NCI-H446 (cell line): ENCODE measurements around the gene DNAAF8.
A peak's percentile ranks its signal among the peaks of the same experiment; 100 is the strongest.

Experiments used
- DNase-seq, 2 experiments: peaks; one replicate each; lab custom pipeline; 2025; lab: John Stamatoyannopoulos, UW

The DNAAF8 gene

GRCh38 chr16:4752351-4753100 lies 18.2 kb downstream of the DNAAF8 start:
- DNase-seq = no peak

DNA sequence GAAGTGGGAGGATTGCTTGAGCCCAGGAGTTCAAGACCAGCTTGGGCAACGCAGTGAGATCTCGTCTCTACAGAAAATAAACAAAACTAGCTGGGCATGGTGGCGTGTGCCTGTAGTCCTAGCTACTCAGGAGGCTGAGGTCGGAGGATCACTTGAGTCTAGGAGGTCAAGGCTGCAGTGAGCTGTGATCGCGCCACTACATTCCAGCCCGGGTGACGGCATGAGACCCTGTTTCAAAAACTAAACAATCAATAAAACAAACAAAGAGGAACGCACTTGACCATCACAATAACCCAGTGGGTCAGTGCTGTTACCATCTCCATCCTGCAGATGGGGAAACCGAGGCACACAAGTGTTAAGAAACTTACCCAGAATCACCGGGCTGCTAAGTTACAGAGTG lies 18.9 kb downstream of the DNAAF8 start:
- no peak for DNase-seq

DNA sequence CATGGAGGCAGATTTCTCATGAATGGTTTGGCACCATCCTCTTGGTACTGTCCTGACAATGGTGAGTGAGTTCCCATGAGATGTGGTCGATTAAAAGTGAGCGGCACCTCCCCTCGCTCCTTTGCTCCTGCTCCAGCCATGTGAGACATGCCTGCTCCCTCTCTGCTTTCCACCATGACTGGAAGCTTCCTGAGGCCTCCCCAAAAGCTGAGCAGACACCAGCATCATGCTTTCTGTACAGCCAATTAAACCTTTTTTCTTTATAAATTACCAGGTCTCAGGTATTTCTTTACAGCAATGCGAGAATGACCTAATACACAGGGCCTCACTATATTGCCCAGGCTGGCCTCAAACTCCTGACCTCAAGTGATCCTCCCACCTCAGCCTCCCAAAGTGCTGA lies 20.5 kb downstream of the DNAAF8 start:
- no peak for DNase-seq

DNA sequence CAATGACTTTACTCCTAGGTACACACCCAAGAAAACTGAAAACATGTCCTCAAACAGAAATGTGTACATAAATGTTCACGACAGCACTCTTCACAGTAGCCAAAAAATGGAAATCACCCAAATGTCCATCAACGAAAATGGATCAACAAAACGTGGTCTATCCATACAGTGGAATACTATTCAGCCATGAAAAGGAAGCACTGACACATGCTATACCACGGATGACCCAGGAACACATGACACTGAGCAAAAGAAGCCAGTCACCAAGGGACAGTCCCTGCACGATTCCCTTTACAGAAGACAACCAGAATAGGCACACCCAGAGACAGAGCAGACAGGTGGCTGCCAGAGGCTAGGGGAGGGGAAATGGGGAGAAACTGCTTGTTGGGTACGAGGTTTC lies 21.4 kb downstream of the DNAAF8 start:
- DNase-seq = no peak

GRCh38 chr16:4760221-4760910 lies 26.0 kb downstream of the DNAAF8 start:
- DNase-seq = no peak

DNA sequence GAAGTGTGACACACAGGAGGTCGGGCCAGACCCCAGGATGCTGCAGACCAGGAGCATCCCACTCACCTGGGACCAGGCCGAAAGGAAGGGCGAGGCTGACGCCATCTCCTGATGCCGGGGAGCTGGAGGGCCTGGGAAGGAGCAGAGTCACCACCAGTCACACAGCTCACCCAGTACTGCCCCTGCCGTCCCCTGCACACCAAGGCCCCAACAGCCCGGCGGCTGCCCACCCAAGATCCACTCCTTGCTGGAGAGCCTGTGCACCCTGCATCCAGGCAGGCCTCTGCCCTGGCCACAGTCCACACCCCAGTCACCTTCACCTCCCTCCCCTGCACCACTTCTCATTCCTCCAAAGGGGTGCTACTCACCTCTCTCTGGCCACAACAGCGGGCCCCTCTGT lies 27.9 kb downstream of the DNAAF8 start:
- DNase-seq = no peak

DNA sequence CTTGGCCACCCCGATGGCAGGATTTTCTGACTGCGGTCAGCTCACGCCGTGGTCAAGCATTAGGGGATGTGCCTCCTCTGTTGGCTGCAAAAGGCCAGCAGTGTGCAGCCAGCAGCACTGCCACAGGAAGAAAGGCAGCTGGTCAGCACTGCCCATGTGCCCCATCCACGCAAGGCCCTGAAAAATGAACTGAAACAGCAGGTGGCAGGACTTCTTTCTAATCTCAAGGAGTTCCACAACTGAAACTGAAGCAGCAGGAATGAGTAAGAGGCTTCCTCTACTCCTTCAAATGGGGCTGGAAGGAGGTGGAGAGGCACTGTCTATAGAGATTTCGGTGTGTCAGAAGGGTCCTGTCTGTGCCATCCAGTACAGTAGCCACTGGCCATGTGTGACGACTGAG lies 29.5 kb downstream of the DNAAF8 start:
- DNase-seq = no peak

- DNase-seq = no peak
These were observed 31.5 kb downstream of the DNAAF8 start for GRCh38 chr16:4765511-4766474.

GRCh38 chr16:4766875-4767628 lies 32.7 kb downstream of the DNAAF8 start, which contains the start of gene ZNF500:
ZNF500 (minus strand) TSS chr16:4767162; CDS start chr16:4765978, 1,184 bp downstream.
- peak; percentile 82 to 96 for DNase-seq

DNA sequence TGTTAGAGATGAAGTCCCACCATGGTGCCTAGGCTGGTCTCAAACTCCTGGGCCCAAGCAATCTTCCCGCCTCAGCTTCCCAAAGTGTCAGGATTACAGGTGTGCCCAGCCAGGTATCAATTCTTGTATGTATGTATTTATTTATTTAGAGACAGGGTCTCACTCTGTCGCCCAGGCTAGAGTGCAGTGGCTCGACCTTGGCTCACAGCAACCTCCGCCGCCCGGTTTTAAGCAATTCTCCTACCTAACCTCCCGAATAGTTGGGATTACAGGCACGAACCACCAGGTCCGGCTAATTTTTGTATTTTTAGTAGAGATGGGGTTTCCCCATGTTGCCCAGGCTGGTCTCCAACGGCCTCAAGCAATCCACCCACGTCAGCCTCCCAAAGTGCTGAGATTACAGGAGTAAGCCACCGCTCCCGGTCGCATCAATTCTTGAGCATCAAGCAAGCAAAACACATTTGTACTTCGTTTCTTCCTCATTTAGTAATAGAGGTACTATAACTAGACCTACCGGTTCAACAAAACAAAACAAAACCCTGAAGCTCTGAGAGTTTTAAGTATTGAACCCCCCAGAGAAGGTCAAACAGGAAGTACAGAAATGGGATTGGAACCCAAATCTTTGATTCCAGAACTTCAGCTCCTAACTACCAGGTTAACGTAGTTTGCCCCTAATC lies 33.7 kb downstream of the DNAAF8 start:
- DNase-seq = no peak

GRCh38 chr16:4768549-4769305 lies 34.4 kb downstream of the DNAAF8 start:
- DNase-seq = peak; percentile 64 to 93

GRCh38 chr16:4769306-4769638 lies 34.9 kb downstream of the DNAAF8 start:
- DNase-seq = no peak

GRCh38 chr16:4771646-4772045 lies 37.3 kb downstream of the DNAAF8 start:
- no peak for DNase-seq

GRCh38 chr16:4772351-4772750 lies 38.0 kb downstream of the DNAAF8 start:
- no peak for DNase-seq

DNA sequence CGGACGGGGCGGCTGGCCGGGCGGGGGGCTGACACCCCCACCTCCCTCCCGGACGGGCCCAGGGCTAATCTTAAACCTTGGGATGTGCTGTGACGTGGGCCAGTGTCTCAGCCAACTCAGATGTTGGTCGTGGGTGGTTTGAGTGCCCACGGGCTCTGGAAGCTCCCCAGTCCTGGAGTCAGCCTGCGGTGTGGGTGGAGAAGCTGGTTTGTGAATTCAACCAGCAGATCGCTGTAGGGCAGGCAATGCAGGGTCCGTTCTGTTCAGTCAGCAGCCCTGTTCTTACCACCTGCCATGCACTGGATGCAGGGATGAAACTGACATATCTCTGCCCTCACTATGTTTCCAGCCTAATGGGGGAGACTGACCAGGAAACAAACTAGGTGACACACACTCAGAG lies 40.7 kb downstream of the DNAAF8 start:
- DNase-seq = no peak

DNA sequence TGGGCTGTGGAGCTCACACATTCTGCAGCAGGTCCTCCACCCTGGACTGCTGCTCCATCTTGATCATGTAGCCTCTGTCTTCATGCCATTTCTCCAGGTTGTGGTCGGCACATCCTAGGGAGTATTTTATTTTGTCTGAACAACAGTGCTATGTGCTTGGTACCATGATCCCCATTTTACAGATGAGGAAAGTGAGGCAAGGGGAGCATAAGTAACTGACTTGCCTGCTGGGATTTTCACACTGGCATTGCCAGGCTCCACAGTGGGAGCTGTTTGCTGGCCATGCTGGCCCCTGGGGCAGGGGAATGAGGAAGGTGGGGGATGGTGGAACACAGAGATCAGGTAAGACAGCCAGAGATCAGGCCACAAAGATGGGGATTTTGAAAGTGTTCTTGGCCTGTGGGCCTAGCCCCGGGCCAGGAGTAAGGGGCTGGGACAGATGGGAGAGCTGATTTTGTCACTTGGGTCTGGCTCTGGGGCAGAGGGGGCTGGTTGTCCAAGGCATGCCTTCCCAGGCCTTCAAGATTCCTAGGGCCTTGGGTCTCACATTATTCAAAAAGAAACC lies 41.9 kb downstream of the DNAAF8 start:
- DNase-seq = no peak

GRCh38 chr16:4777339-4778049 lies 43.2 kb downstream of the DNAAF8 start:
- no peak for DNase-seq

DNA sequence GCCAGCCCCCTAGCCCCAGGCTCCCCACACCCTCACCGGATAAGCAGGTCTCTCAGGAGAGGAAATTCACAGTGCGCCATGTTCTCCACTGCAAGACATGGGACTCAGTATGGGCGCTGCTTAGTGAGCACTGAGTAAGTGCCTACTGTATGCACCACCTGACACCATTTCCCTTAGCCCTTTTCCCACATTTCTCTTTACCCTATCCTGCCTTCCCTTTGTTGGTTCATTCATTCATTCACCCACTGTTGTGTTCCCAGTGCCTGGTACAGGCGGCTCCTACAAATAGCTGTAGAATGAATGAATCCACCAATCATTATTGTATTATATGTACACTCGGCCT lies 43.7 kb downstream of the DNAAF8 start:
- no peak for DNase-seq

DNA sequence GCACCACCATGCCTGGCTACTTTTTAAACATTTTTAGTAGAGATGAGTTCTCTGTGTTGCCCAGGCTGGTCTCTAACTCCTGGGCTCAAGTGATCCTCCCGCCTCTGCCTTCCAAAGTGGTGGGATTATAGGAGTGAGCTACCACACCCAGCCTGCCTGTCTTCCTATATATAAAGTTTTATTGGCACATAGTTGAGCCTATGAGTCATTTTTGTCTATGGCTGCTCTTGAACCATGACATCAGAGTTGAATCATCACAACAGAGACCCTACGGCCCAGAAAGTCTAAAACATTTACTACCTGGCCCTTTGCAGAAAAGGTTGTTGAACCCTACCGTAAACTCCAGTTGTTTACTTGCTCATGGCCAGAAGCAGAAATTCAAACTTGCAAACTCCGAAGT lies 45.9 kb downstream of the DNAAF8 start:
- no peak for DNase-seq
